GM18502 (cell line): ENCODE results near the gene BBX.

Experiments used
- ATAC-seq: cut with Tn5 transposase; IDR thresholded peaks from one replicate; pipeline ENCODE4 v1.9.1; 2021; ENCODE audit warnings: mild to moderate bottlenecking; ENCODE audit not compliant: unreplicated experiment, poor library complexity

The BBX gene

GRCh38 chr3:107643038-107643883, 120.5 kb downstream of the BBX start:
- ATAC-seq: no peak

GRCh38 chr3:107644631-107645030, 121.9 kb downstream of the BBX start:
- ATAC-seq: no peak

GRCh38 chr3:107650788-107651187, 128.0 kb downstream of the BBX start:
- ATAC-seq: peak; percentile 51

- ATAC-seq: peak; percentile 81
Observed at GRCh38 chr3:107651782-107652181, 129.0 kb downstream of the BBX start.

DNA sequence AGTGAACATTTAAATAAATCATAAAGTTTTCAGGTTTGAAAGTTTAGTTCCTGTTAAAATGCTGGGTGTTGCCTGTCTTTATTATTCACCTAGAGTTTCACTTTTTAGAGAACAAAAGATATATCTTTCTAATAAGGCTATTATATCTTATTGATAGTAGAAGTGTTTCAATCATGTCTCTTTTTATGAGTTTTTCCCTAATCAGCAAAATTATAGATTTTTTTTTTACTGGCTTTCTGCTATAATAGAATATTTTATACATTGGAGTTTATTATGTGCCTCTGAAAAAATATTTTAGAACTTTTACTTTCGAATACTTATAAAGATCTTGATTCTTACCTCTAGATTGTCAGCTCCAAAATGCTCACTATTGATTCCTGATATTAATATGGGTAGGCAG, 131.5 kb downstream of the BBX start:
- no peak for ATAC-seq

GRCh38 chr3:107657971-107658370, 135.2 kb downstream of the BBX start:
- no peak for ATAC-seq

DNA sequence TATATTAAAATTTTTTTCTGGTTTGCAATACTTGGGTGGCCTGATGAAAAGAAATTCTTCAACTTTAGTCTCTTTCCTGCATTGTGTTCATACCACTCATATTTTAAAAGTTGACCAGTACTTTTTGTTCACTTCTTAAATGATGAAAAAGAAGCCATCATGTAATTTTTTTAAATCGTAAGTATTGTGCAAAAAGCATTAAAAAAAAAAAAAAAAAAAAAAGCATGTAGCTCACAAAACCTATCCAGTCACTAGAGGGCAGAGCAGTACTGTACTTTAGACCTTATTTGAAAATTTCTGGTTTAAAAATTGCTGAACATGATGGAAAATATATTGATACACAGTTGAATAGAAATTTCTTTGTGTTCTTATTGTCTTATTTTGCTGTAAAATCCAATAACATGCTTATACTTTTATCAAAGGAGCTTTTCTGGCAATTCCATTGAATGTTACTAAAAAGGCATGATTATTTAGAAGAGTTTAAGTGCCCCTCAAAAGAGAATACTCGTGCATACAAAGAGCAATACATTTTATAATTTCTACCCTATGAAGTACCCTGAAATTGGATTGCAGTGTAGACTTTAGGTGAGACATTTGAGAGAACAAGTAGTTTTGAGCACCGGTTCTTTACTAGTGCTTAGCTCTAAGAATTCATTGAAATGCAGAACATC, 137.7 kb downstream of the BBX start:
- ATAC-seq: no peak

- peak; percentile 66 for ATAC-seq
Observed at GRCh38 chr3:107661447-107662123, 138.8 kb downstream of the BBX start.

DNA sequence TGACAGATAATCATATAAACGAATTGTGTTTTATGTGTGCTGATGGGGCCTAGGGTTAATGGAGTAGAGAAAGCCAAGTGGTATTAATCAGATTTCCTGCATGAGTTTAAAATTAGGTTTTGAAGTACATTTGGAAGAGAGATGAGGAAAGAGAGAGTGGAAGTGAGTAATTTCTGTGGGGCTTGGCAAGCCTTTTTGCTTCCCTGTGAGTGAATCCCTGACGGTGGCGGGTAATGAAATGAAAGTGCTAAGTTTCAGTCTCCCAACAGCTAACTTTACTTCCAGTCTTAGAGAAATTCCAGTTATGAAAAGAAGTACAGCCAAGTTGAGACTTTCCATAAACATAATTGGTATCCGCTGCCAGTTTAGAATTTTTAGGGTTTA, 139.4 kb downstream of the BBX start:
- no peak for ATAC-seq

DNA sequence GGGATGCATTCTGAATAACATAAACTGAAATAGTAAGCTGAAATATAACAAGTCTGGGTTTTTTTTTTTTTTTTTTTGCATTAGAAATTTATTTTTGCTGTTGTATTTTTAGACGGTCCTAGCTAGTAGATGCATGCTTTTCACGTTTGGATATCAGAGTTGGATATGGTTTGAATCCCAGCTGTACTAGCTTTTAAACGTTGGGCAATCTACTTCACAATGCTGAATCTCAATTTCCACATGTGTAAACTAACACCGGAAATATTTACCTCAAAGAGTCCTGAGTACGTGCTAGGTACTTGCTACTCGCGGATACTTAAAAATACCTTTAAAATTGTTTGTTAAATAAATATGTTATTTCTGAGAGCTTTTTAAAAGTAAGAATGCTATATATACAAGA, 139.8 kb downstream of the BBX start:
- ATAC-seq: no peak

- no peak for ATAC-seq
Observed at GRCh38 chr3:107663266-107663665, 140.5 kb downstream of the BBX start.

DNA sequence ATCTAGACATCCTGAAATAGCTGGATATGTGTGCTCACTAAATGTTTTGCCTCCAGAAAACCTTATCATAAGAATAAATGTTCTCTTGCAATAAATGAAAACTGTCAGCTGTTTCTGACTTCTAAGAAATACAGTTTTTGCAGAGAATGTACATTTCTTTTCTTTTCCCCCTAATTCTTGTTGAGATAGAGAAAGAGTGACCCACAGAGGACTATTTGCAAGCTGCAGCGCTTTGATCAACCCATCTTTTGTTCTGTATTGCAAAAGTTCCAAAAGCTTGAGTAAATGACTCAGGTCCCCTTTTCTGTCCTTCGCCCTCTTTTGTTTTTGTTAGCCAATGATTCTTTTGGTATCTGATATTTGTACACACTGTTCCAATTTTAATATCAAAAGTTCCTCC, 141.9 kb downstream of the BBX start:
- ATAC-seq: no peak

GRCh38 chr3:107665351-107665750, 142.6 kb downstream of the BBX start:
- ATAC-seq: no peak

DNA sequence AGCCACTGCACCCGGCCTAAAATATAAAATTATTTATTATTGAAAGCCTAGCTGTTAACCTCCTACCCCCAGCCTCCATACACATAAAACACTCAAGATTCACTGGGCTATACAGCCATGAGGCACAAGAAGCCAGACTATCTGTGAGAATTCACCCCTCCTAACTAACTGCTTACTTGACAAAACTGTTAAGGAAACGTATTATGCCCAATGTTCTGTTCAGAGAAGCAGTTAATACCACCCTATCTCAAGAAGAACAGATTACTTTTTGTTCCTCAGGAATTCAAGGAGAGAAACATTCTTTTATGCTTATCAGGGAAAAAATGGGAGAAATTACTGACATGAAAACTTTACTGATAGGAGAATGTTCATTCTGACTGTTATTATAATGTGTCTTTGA, 144.1 kb downstream of the BBX start:
- ATAC-seq: no peak

DNA sequence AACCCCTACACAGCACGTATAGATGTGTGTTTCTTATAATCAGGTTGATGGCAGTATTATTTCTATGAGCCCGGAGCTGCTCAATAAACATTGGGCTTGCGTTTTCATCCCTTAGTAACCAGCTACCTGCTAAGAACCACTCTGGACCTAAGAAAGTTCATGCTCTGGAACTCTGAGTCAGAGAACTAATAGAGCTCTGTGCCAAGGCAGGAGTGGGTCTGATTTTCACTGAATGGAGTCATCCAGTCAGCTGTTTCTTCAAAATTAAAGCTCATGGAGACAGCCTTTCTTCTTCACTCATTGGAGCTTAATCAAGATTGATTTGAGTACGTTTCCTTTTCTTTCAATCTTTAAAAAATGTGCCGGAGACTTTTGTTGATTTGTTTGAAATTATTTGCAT, 145.7 kb downstream of the BBX start:
- no peak for ATAC-seq

- no peak for ATAC-seq
Observed at GRCh38 chr3:107668963-107669362, 146.2 kb downstream of the BBX start.

GRCh38 chr3:107669669-107670068, 146.9 kb downstream of the BBX start:
- no peak for ATAC-seq

GRCh38 chr3:107670986-107671385, 148.2 kb downstream of the BBX start:
- no peak for ATAC-seq

DNA sequence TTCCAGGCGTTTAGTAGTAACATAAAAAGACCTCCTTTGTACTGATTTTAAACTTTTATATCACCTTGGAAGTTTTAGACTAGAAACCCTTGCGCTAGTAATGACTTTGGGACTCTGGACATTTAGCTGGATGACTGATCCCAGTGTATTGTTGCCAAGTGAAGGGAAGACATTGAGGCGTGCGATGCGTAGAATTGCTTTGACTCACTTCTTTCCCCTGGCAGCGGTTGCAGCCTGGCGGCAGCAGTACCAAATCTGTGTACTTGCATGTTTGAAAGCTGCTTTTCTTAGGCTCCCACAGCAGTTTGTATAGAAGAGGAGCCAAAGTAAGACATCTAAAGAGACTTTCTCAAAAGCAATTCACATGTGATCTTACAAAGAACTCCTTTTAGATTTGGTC, 151.6 kb downstream of the BBX start:
- ATAC-seq: no peak

GRCh38 chr3:107675233-107675900, 152.6 kb downstream of the BBX start:
- ATAC-seq: peak; percentile 68
